Spleen (tissue), 7 donors: ENCODE results near the gene ENOPH1.

ENCODE experiments used
- POLR2A ChIP-seq, 3 donors: fragments of 450-650 bp; IDR thresholded peaks; one replicate each; pipeline ENCODE4 v1.5.1; 2017; ENCODE audit warnings: antibody characterized with exemption in 3 of 3, mild to moderate bottlenecking in 1 of 3
- POLR2AphosphoS5 ChIP-seq, 3 donors: sonication (generic); formaldehyde crosslinking; IDR thresholded peaks; one replicate each; pipeline ENCODE4 v1.5.1; 2017; ENCODE audit warnings: antibody characterized with exemption in 3 of 3
- TF ChIP-seq, protein P1 (sequence below), 11 experiments: fragments of 200-600 bp in 7 of 11; fragments of 450-650 bp in 4 of 11; sonication (generic) in 4 of 11; IDR thresholded peaks in 8 of 11; conservative IDR thresholded peaks in 3 of 11; 1 replicate in 7 of 11; 2 replicates in 4 of 11; pipeline versions ENCODE4 v1.4.0 to v1.8.0; 2016 to 2021; ENCODE audit warnings: antibody characterized with exemption in 11 of 11, inconsistent platforms in 4 of 11, mild to moderate bottlenecking in 1 of 11
- donor health status: DM: no; HTN: no; CAD: no; lungs with moderate emphysema.
- donor health status: DM: no; HTN: no; CAD: no.
- donor health status: DM: no; HTN: no; CAD: no.

DNA sequence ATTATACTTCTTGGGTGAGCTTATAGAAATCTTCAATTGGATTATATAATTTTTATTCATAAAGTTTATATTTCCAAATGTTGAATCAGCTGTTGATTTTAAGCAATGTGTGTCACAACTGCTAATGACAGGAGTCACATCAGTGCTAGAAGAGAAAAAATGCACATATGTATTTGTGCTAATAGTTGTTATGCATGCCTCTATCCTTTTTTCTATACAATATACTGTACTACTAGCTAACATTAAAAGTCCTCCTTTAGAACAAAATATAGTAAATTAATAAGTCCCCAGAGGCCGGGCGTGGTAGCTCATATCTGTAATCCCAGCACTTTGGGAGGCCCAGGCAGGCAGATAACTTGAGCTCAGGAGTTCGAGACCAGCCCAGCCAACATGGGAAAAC is 32.9 kb upstream of the ENOPH1 start:
- TF ChIP-seq POLR2AphosphoS5 (IDR thresholded peaks at IDR 0.05), result no peak
- no peak for TF ChIP-seq POLR2A (IDR thresholded peaks at IDR 0.05)
- TF ChIP-seq, protein P1, sequence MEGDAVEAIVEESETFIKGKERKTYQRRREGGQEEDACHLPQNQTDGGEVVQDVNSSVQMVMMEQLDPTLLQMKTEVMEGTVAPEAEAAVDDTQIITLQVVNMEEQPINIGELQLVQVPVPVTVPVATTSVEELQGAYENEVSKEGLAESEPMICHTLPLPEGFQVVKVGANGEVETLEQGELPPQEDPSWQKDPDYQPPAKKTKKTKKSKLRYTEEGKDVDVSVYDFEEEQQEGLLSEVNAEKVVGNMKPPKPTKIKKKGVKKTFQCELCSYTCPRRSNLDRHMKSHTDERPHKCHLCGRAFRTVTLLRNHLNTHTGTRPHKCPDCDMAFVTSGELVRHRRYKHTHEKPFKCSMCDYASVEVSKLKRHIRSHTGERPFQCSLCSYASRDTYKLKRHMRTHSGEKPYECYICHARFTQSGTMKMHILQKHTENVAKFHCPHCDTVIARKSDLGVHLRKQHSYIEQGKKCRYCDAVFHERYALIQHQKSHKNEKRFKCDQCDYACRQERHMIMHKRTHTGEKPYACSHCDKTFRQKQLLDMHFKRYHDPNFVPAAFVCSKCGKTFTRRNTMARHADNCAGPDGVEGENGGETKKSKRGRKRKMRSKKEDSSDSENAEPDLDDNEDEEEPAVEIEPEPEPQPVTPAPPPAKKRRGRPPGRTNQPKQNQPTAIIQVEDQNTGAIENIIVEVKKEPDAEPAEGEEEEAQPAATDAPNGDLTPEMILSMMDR (IDR thresholded peaks at IDR 0.05 in 8 of 11, conservative IDR thresholded peaks at IDR 0.05 in 3 of 11), result no peak
